ENCODE results near the gene EMX1.

GRCh38 chr2:72931280-72931910 lies 14.1 kb downstream of the EMX1 start:
- TF ChIP-seq POLR2A (IDR thresholded peaks at IDR 0.05; ENCODE audit: low read length) (no peak), GATA1 (IDR thresholded peaks at IDR 0.05; ENCODE audit: low read depth, low read length) (no peak)

Measured in erythroblast (primary cell).